Loucy (cell line): ENCODE measurements around the gene C9orf72.

Experiments
- EZH2phosphoT487 ChIP-seq: fragments of 200-600 bp; IDR thresholded peaks from 2 replicates; pipeline ENCODE4 v1.6.1; 2018; ENCODE audit warnings: antibody characterized with exemption, mild to moderate bottlenecking, moderate library complexity, borderline replicate concordance
- TF ChIP-seq, protein P1 (sequence below): fragments of 200-600 bp; sonication (generic); conservative IDR thresholded peaks from 2 replicates; pipeline ENCODE4 v1.5.1; 2014; ENCODE audit warnings: mild to moderate bottlenecking, antibody characterized with exemption, low read length

DNA sequence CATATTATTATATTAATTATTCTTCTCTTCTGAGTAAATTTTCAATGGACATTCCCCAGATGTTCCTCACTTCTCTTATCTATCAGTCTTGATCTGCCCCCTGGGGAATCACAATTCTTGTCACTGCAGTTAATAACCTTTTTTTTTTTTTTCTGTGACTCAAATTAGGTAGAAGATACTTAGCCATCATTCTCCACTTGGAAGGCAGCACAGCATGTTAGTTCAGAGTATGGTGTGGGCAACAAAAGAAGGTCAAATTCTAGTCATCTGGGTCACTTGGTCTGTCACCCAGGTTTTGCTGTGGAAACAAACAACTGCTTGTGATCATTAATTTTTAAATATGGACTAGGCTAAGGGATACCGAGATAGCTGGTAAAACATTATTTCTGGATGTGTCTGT, 35.5 kb downstream of the C9orf72 start:
- TF ChIP-seq, protein P1, sequence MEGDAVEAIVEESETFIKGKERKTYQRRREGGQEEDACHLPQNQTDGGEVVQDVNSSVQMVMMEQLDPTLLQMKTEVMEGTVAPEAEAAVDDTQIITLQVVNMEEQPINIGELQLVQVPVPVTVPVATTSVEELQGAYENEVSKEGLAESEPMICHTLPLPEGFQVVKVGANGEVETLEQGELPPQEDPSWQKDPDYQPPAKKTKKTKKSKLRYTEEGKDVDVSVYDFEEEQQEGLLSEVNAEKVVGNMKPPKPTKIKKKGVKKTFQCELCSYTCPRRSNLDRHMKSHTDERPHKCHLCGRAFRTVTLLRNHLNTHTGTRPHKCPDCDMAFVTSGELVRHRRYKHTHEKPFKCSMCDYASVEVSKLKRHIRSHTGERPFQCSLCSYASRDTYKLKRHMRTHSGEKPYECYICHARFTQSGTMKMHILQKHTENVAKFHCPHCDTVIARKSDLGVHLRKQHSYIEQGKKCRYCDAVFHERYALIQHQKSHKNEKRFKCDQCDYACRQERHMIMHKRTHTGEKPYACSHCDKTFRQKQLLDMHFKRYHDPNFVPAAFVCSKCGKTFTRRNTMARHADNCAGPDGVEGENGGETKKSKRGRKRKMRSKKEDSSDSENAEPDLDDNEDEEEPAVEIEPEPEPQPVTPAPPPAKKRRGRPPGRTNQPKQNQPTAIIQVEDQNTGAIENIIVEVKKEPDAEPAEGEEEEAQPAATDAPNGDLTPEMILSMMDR: no peak
- no peak for TF ChIP-seq EZH2phosphoT487
